ENCODE measurements around the gene LDLRAD1. TPM values are rescaled to one million over a fixed set of nuclear protein-coding genes. Genes with fewer than 3 reads are reported as not detected.

LDLRAD1 gene
- total RNA-seq, 2 experiments from 2014 or later = not detected

DNA sequence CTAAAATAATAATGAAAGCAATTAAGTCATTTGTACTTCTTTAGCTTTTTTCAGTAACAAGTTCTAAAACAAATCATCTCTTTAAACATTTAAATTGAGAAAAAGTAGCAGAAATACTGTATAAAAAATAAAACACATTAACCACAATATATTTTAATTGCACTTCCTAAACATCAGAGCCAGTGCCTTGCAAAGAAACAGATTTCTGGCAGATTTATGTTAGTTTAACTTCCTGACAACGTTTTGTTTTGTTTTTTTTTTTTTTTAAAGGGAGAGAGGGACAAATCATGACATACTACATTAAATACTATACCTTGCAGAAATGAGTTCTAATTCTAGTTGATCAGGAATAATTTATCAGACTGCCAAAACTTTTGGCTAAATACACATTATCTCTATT, 23.8 kb upstream of the LDLRAD1 start:
- Mint-ChIP-seq H3K27ac (no peak overlapping the region), H3K27me3 (no peaks in the 10 kb centered on the region), H3K9me3 (no peaks in the 10 kb centered on the region), H3K36me3 (ENCODE audit: low read depth) (peaks cover 96% of the 10 kb centered on the region), H3K4me3 (no peak overlapping the region), H3K4me1 (ENCODE audit: low read depth) (peaks cover 22% of the 10 kb centered on the region)
- TF ChIP-seq, protein P1, sequence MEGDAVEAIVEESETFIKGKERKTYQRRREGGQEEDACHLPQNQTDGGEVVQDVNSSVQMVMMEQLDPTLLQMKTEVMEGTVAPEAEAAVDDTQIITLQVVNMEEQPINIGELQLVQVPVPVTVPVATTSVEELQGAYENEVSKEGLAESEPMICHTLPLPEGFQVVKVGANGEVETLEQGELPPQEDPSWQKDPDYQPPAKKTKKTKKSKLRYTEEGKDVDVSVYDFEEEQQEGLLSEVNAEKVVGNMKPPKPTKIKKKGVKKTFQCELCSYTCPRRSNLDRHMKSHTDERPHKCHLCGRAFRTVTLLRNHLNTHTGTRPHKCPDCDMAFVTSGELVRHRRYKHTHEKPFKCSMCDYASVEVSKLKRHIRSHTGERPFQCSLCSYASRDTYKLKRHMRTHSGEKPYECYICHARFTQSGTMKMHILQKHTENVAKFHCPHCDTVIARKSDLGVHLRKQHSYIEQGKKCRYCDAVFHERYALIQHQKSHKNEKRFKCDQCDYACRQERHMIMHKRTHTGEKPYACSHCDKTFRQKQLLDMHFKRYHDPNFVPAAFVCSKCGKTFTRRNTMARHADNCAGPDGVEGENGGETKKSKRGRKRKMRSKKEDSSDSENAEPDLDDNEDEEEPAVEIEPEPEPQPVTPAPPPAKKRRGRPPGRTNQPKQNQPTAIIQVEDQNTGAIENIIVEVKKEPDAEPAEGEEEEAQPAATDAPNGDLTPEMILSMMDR (IDR thresholded peaks at IDR 0.05) = no peak
- Histone ChIP-seq H3K4me3 (ENCODE audit: low read length) (no peak overlapping the region), H3K36me3 (ENCODE audit: insufficient read depth, low read length) (peaks cover 81% of the 10 kb centered on the region), H3K4me1 (ENCODE audit: insufficient read depth, low read length) (no peaks in the 10 kb centered on the region), H3K27ac (ENCODE audit: low read depth in 1 of 2, low read length in 2 of 2) (no peak overlapping the region), H3K9me3 (ENCODE audit: control insufficient read depth in 1 of 2, insufficient read depth in 1 of 2, low read length in 2 of 2) (no peaks in the 10 kb centered on the region), H3K27me3 (ENCODE audit: control insufficient read depth in 1 of 2, insufficient read depth in 2 of 2, low read length in 2 of 2) (no peaks in the 10 kb centered on the region)
- ChIA-PET CTCF (no interaction called here), POLR2A (interaction anchor here (0.9 to 2.1 kb wide), 2 partner anchors 11 to 17 kb away, joined by 4 to 10 read pairs; partner anchors contain the start of genes TCEANC2 and TMEM59)
- DNase-seq (no peak), ATAC-seq (ENCODE audit: poor library complexity) (no peak)
- intact Hi-C loops (cut with DNase I, micrococcal nuclease) = loop anchor here in 1 of 2 experiments (5.0 kb wide), 1 partner anchor 80 kb away; no protein-coding TSS in a partner anchor

- H3K27ac Mint-ChIP-seq = peak overlapping the region; percentile 7
- no peaks in the 10 kb centered on the region for H3K4me1 Mint-ChIP-seq (ENCODE audit: low read depth)
- intact Hi-C loops (cut with DNase I, micrococcal nuclease) = no loop called here
Measured at GRCh38 chr1:54037476-54037875, 19.5 kb upstream of the LDLRAD1 start.

GRCh38 chr1:54028306-54029251, 10.6 kb upstream of the LDLRAD1 start:
- H3K27ac Mint-ChIP-seq = peak overlapping the region; percentile 15
- peaks cover 44% of the 10 kb centered on the region for H3K36me3 Mint-ChIP-seq (ENCODE audit: low read depth)

More at GRCh38 chr1:54037476-54037875, 19.5 kb upstream of the LDLRAD1 start:
- H3K27me3 Mint-ChIP-seq = no peaks in the 10 kb centered on the region
- TF ChIP-seq, protein P1 (IDR thresholded peaks at IDR 0.05) = no peak
- ATAC-seq (ENCODE audit: poor library complexity) (no peak), DNase-seq (no peak)
- H3K36me3 Mint-ChIP-seq (ENCODE audit: low read depth) = peaks cover 92% of the 10 kb centered on the region
- H3K9me3 Mint-ChIP-seq = no peaks in the 10 kb centered on the region
- ChIA-PET POLR2A (no interaction called here), CTCF (interaction anchor here (1.3 kb wide), 1 partner anchor 16 kb away, joined by 3 read pairs; the partner anchor contains the start of genes TCEANC2 and TMEM59)
- H3K27me3 ChIP-seq (ENCODE audit: control insufficient read depth in 1 of 2, insufficient read depth in 2 of 2, low read length in 2 of 2) = no peaks in the 10 kb centered on the region
- H3K4me3 ChIP-seq (ENCODE audit: low read length) = no peak overlapping the region
- peaks cover 97% of the 10 kb centered on the region for H3K36me3 ChIP-seq (ENCODE audit: insufficient read depth, low read length)
- no peaks in the 10 kb centered on the region for H3K4me1 ChIP-seq (ENCODE audit: insufficient read depth, low read length)
- H3K9me3 ChIP-seq (ENCODE audit: control insufficient read depth in 1 of 2, insufficient read depth in 1 of 2, low read length in 2 of 2) = no peaks in the 10 kb centered on the region
- H3K4me3 Mint-ChIP-seq = no peak overlapping the region
- no peak overlapping the region for H3K27ac ChIP-seq (ENCODE audit: low read depth in 1 of 2, low read length in 2 of 2)

More at GRCh38 chr1:54028306-54029251, 10.6 kb upstream of the LDLRAD1 start:
- Histone ChIP-seq H3K4me3 (ENCODE audit: low read length) (no peak overlapping the region), H3K4me1 (ENCODE audit: insufficient read depth, low read length) (no peaks in the 10 kb centered on the region), H3K9me3 (ENCODE audit: control insufficient read depth in 1 of 2, insufficient read depth in 1 of 2, low read length in 2 of 2) (no peaks in the 10 kb centered on the region), H3K36me3 (ENCODE audit: insufficient read depth, low read length) (peaks cover 37% of the 10 kb centered on the region), H3K27ac (ENCODE audit: low read depth in 1 of 2, low read length in 2 of 2) (no peak overlapping the region), H3K27me3 (ENCODE audit: control insufficient read depth in 1 of 2, insufficient read depth in 2 of 2, low read length in 2 of 2) (no peaks in the 10 kb centered on the region)
- Mint-ChIP-seq H3K4me1 (ENCODE audit: low read depth) (no peaks in the 10 kb centered on the region), H3K9me3 (no peaks in the 10 kb centered on the region), H3K4me3 (no peak overlapping the region), H3K27me3 (no peaks in the 10 kb centered on the region)
- ATAC-seq (ENCODE audit: poor library complexity) = no peak
- intact Hi-C loops (cut with DNase I, micrococcal nuclease) = no loop called here
- DNase-seq = no peak
- ChIA-PET CTCF (no interaction called here), POLR2A (no interaction called here)
- TF ChIP-seq, protein P1 (IDR thresholded peaks at IDR 0.05) = no peak

Data from CD4-positive, alpha-beta T cell (primary cell).